WERI-Rb-1 (cell line): ENCODE data around the gene TAS1R3.

Experiments used
- DNase-seq: peaks from one replicate; pipeline ENCODE4 v3.0.0-alpha.2; 2020
- H3K27ac ChIP-seq: fragments of 250-450 bp; sonication (Bioruptor Pico); 2 replicates; pipeline ENCODE4 v1.5.1; 2020; ENCODE audit warnings: mild to moderate bottlenecking, moderate library complexity
- H3K27me3 ChIP-seq: fragments of 250-450 bp; sonication (Bioruptor Pico); 2 replicates; pipeline ENCODE4 v1.5.1; 2021; ENCODE audit warnings: mild to moderate bottlenecking, low read depth, moderate library complexity; ENCODE audit not compliant: insufficient read depth, severe bottlenecking
- H3K36me3 ChIP-seq: fragments of 250-450 bp; sonication (Bioruptor Pico); 2 replicates; pipeline ENCODE4 v1.5.1; 2020; ENCODE audit warnings: mild to moderate bottlenecking, moderate library complexity
- H3K4me3 ChIP-seq: 2 replicates; pipeline ENCODE4 v1.5.1; 2011; ENCODE audit warnings: low read depth, mild to moderate bottlenecking, control low read depth, low read length
- H3K9me3 ChIP-seq: fragments of 250-450 bp; sonication (Bioruptor Pico); 2 replicates; pipeline ENCODE4 v1.5.1; 2021; ENCODE audit warnings: mild to moderate bottlenecking, moderate library complexity; ENCODE audit not compliant: severe bottlenecking
- TF ChIP-seq, protein P1 (sequence below): IDR thresholded peaks from 2 replicates; pipeline ENCODE4 v1.5.1; 2011; ENCODE audit warnings: low read depth, mild to moderate bottlenecking, control low read depth, inconsistent platforms, low read length

Gene TAS1R3

DNA sequence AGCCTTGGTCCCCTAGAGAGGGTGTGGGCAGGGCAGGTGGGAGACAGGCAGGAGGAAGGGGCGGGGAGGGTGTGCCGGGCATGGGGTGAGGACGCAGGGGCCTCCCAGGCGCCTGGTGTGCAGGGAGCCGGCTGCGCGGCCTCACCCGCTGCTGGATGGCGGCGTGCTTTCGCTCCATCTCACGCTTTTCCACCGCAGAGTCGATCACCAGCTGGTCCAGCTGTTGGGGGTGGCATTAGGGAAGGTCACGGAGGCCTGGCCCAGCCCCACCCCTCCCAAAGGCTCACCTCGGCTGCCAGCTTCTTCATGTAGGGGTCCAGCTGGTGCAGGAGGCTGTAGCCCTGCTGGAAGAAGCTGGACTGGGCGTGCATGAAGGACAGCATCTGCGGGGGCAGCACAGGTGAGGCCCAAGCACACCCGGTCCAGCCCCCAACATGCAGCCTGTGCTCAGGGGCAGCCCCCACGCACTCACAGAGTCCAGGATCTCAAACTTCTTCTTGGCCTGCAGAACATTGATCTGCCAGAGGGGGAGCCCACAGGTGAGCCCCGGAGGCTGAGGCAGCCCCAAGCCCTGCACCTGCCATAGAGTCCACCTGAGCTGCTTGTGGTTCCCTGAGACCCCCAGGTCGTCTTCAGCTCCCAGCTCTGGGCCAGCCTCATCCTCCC lies 31.3 kb upstream of the TAS1R3 start:
- H3K4me3 ChIP-seq, result no peak overlapping the region
- TF ChIP-seq, protein P1, sequence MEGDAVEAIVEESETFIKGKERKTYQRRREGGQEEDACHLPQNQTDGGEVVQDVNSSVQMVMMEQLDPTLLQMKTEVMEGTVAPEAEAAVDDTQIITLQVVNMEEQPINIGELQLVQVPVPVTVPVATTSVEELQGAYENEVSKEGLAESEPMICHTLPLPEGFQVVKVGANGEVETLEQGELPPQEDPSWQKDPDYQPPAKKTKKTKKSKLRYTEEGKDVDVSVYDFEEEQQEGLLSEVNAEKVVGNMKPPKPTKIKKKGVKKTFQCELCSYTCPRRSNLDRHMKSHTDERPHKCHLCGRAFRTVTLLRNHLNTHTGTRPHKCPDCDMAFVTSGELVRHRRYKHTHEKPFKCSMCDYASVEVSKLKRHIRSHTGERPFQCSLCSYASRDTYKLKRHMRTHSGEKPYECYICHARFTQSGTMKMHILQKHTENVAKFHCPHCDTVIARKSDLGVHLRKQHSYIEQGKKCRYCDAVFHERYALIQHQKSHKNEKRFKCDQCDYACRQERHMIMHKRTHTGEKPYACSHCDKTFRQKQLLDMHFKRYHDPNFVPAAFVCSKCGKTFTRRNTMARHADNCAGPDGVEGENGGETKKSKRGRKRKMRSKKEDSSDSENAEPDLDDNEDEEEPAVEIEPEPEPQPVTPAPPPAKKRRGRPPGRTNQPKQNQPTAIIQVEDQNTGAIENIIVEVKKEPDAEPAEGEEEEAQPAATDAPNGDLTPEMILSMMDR, result peak; percentile 68
- H3K27ac ChIP-seq, result peak overlapping the region; percentile 88
- H3K9me3 ChIP-seq, result no peaks in the 10 kb centered on the region
- no peaks in the 10 kb centered on the region for H3K27me3 ChIP-seq
- peaks cover 42% of the 10 kb centered on the region for H3K36me3 ChIP-seq
- DNase-seq, result peak; percentile 65

DNA sequence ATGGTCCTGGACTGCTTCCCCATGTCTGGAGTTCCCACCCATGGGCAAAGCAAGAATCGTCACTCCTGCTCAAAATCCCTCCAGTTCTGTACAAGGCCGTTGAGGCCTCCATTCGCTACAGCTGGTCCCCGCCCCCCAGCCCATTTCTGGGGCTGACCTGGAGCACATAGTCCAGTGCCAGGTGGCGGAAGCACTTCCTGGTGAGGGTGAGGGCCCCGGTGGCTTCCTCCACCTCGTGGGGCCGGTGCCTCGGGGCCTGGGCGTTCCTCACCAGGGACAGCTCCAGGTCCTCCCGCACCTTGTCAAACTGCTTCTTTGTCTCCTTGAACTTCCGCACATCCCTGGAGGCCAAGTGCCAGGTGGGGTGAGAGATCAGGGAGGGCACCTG lies 30.7 kb upstream of the TAS1R3 start:
- Histone ChIP-seq H3K9me3 (no peaks in the 10 kb centered on the region), H3K27ac (peak overlapping the region; percentile 88), H3K27me3 (no peaks in the 10 kb centered on the region), H3K4me3 (no peak overlapping the region), H3K36me3 (peaks cover 36% of the 10 kb centered on the region)
- DNase-seq, result no peak
- TF ChIP-seq, protein P1, result no peak

DNA sequence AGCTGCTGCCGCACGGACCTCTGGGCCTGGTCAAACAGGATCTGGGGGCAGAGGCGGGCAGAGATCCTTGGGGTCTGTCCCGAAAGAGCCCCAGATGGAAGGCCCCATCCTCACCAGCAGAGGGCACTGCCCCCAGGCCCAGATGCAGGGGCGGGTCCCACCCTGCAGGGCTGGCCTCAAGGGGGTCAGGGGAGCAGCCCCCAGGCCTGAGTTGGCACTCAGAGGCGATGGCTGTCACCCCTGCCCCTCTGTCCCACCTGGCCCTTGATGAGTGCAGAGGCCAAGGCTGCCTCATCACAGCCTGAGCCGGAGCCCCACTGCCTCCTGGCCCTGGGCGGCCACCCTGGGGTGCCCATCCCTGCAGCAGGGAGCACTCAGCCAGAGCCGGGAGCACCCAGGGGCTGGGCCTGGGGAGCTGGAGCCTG lies 29.1 kb upstream of the TAS1R3 start:
- H3K9me3 ChIP-seq, result no peaks in the 10 kb centered on the region
- DNase-seq, result peak; percentile 55
- no peak overlapping the region for H3K4me3 ChIP-seq
- TF ChIP-seq, protein P1, result peak; percentile 77
- peaks cover 27% of the 10 kb centered on the region for H3K36me3 ChIP-seq
- H3K27me3 ChIP-seq, result no peaks in the 10 kb centered on the region
- peak overlapping the region; percentile 99 for H3K27ac ChIP-seq

DNA sequence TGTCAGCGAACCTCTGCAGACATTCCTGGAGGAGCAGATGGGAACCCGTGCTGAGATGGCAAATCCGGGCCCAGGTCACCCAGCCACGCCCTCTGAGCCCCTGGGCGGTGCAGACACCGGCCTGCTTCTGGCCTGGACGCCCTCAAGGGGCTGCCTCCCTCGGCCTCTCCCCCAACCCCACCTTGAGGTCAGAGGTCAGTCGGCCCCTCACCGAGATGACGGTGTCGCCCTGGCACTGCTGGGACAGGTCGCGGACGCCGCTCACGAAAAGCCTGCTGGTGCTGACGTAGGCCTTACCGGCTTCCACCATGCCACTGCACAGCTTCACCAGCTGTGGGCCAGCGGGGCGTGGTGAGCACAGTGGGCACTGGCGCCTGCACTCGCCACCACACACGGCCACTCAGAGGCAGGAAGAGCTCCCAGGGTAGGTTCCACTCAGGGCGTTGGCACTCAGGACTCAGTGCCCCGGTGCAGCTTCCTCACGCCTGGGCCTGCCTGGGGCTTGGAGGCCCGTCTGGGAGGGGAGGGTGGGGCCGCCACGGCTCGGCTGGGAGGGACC lies 28.1 kb upstream of the TAS1R3 start:
- peak overlapping the region; percentile 97 for H3K4me3 ChIP-seq
- no peaks in the 10 kb centered on the region for H3K9me3 ChIP-seq
- peak overlapping the region; percentile 99 for H3K27ac ChIP-seq

DNA sequence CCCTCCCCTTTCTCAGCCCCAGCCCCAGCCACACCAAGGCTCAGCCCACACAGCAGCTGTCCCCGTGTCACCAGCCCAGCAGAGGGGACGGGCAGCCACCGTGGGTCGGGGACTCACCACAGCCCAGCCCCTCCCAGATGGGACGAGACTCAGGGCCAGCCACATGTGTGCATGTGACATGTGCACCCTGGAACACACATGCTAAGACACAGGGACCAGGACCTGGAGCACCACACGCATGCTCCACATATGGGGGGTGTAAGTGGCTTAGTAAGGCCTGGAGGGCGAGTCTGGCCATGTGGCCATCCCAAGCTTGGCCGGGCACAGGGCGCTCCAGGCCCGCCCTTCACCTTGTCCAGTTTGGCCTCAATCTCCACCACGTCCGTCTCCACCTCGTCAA lies 27.3 kb upstream of the TAS1R3 start:
- H3K27me3 ChIP-seq, result no peaks in the 10 kb centered on the region
- peak; percentile 71 for DNase-seq
- TF ChIP-seq, protein P1, result no peak
- peak overlapping the region; percentile 97 for H3K4me3 ChIP-seq
- no peaks in the 10 kb centered on the region for H3K9me3 ChIP-seq
- H3K36me3 ChIP-seq, result peaks cover 24% of the 10 kb centered on the region
- H3K27ac ChIP-seq, result peak overlapping the region; percentile 99

More for the DNA sequence above, 28.1 kb upstream of the TAS1R3 start:
- TF ChIP-seq, protein P1, result no peak
- peak; percentile 92 for DNase-seq
- Histone ChIP-seq H3K36me3 (peaks cover 23% of the 10 kb centered on the region), H3K27me3 (no peaks in the 10 kb centered on the region)
